Measurements from ENCODE around the gene PITRM1.
"Not testable (repeated sequence)": the region's sequence is repeated elsewhere in the genome, so short reads cannot be mapped to it uniquely, and the experiment has no call there.

The PITRM1 gene

GRCh38 chr10:3172446-3173170 lies at the start of gene PITRM1:
PITRM1 (minus strand) TSS chr10:3172782; CDS start chr10:3172772, 10 bp downstream.
- peak; percentile 98 for DNase-seq (ENCODE audit: low spot score)
- in situ Hi-C loops (cut with MboI; ENCODE audit: low sequenced_read_pairs, unreplicated experiment): no loop called here
- TF ChIP-seq CTCF (IDR thresholded peaks at IDR 0.05; ENCODE audit: borderline replicate concordance, control extremely low read depth, extremely low read depth, insufficient read depth, missing control alignments): no peak

- TF ChIP-seq CTCF (IDR thresholded peaks at IDR 0.05; ENCODE audit: borderline replicate concordance, control extremely low read depth, extremely low read depth, insufficient read depth, missing control alignments): no peak
These were observed 49.5 kb upstream of the PITRM1 start for GRCh38 chr10:3222068-3222467.

GRCh38 chr10:3221601-3222000 lies 49.0 kb upstream of the PITRM1 start:
- DNase-seq (ENCODE audit: low spot score); in situ Hi-C loops (cut with MboI; ENCODE audit: low sequenced_read_pairs, unreplicated experiment): not testable (repeated sequence)

More at GRCh38 chr10:3222068-3222467, 49.5 kb upstream of the PITRM1 start:
- no peak for DNase-seq (ENCODE audit: low spot score)
- in situ Hi-C loops (cut with MboI; ENCODE audit: low sequenced_read_pairs, unreplicated experiment): no loop called here

- TF ChIP-seq CTCF (IDR thresholded peaks at IDR 0.05; ENCODE audit: borderline replicate concordance, control extremely low read depth, extremely low read depth, insufficient read depth, missing control alignments): no peak
- no peak for DNase-seq (ENCODE audit: low spot score)
- in situ Hi-C loops (cut with MboI; ENCODE audit: low sequenced_read_pairs, unreplicated experiment): no loop called here
These were observed 48.3 kb upstream of the PITRM1 start for GRCh38 chr10:3220853-3221252.

GRCh38 chr10:3219021-3219628 lies 46.5 kb upstream of the PITRM1 start:
- DNase-seq (ENCODE audit: low spot score); in situ Hi-C loops (cut with MboI; ENCODE audit: low sequenced_read_pairs, unreplicated experiment): not testable (repeated sequence)

- no peak for TF ChIP-seq CTCF (IDR thresholded peaks at IDR 0.05; ENCODE audit: borderline replicate concordance, control extremely low read depth, extremely low read depth, insufficient read depth, missing control alignments)
- in situ Hi-C loops (cut with MboI; ENCODE audit: low sequenced_read_pairs, unreplicated experiment): no loop called here
- DNase-seq (ENCODE audit: low spot score): no peak
These were observed 45.3 kb upstream of the PITRM1 start for GRCh38 chr10:3217853-3218252.

GRCh38 chr10:3217301-3217700 lies 44.7 kb upstream of the PITRM1 start:
- DNase-seq (ENCODE audit: low spot score): no peak
- no peak for TF ChIP-seq CTCF (IDR thresholded peaks at IDR 0.05; ENCODE audit: borderline replicate concordance, control extremely low read depth, extremely low read depth, insufficient read depth, missing control alignments)
- in situ Hi-C loops (cut with MboI; ENCODE audit: low sequenced_read_pairs, unreplicated experiment): no loop called here

Data from GM13976 (cell line).